HL-60 (cell line): Measurements from ENCODE around the gene TRIM25.

Experiments
- DNase-seq, 2 experiments: peaks; one replicate each; pipeline ENCODE4 v3.0.0-alpha.2; 2010 to 2020; ENCODE audit warnings: low read depth in 1 of 2, low spot score in 1 of 2
- H3K27ac ChIP-seq: fragments of 250-450 bp; sonication (Bioruptor Pico); replicated peaks from 2 replicates; pipeline ENCODE4 v1.5.1; 2020; ENCODE audit warnings: mild to moderate bottlenecking, moderate library complexity
- H3K27me3 ChIP-seq: fragments of 250-450 bp; sonication (Bioruptor Pico); 2 replicates; pipeline ENCODE4 v1.5.1; 2021; ENCODE audit warnings: mild to moderate bottlenecking, moderate library complexity; ENCODE audit not compliant: insufficient read depth, poor library complexity, severe bottlenecking
- H3K4me3 ChIP-seq: replicated peaks from 2 replicates; pipeline ENCODE4 v1.5.1; 2011; ENCODE audit warnings: mild to moderate bottlenecking, control low read depth, low read length; ENCODE audit not compliant: insufficient read depth
- CTCF ChIP-seq: IDR thresholded peaks from one replicate; pipeline ENCODE4 v1.5.1; 2011; ENCODE audit warnings: low read length, control low read depth, inconsistent platforms; ENCODE audit not compliant: insufficient read depth
- GABPA ChIP-seq: IDR thresholded peaks from 2 replicates; pipeline ENCODE4 v1.6.1; 2012; ENCODE audit warnings: low read depth
- POLR2AphosphoS5 ChIP-seq: IDR thresholded peaks from 2 replicates; pipeline ENCODE4 v1.6.1; 2012; ENCODE audit warnings: low read depth
- REST ChIP-seq: IDR thresholded peaks from 2 replicates; pipeline ENCODE4 v1.6.1; 2012; ENCODE audit warnings: low read depth; ENCODE audit not compliant: insufficient replicate concordance
- SPI1 ChIP-seq: IDR thresholded peaks from 2 replicates; pipeline ENCODE4 v1.6.1; 2012; ENCODE audit warnings: low read depth, mild to moderate bottlenecking, borderline replicate concordance

Gene TRIM25

GRCh38 chr17:56885312-56885657, 28.6 kb downstream of the TRIM25 start:
- TF ChIP-seq REST (no peak), CTCF (no peak), POLR2AphosphoS5 (no peak), GABPA (no peak), SPI1 (no peak)
- DNase-seq = no peak
- no peak overlapping the region for H3K4me3 ChIP-seq
- no peaks in the 10 kb centered on the region for H3K27me3 ChIP-seq
- no peak overlapping the region for H3K27ac ChIP-seq

GRCh38 chr17:56884483-56885311, 29.2 kb downstream of the TRIM25 start:
- H3K27me3 ChIP-seq = no peaks in the 10 kb centered on the region
- H3K4me3 ChIP-seq = no peak overlapping the region
- TF ChIP-seq REST = no peak
- TF ChIP-seq POLR2AphosphoS5 = no peak
- no peak for TF ChIP-seq GABPA
- no peak for TF ChIP-seq CTCF
- no peak for TF ChIP-seq SPI1
- DNase-seq = no peak
- no peak overlapping the region for H3K27ac ChIP-seq

GRCh38 chr17:56883616-56884015, 30.2 kb downstream of the TRIM25 start:
- DNase-seq = no peak

More at GRCh38 chr17:56883616-56884015, 30.2 kb downstream of the TRIM25 start:
- Histone ChIP-seq H3K27me3 (no peaks in the 10 kb centered on the region), H3K4me3 (no peak overlapping the region), H3K27ac (no peak overlapping the region)
- TF ChIP-seq SPI1 (no peak), REST (no peak), GABPA (no peak), CTCF (no peak), POLR2AphosphoS5 (no peak)
